OCI-LY1 (cell line): ENCODE results near the gene AP1G1.

ENCODE experiments used
- H2AFZ ChIP-seq: fragments of 200-600 bp; sonication (generic), shearing (Covaris generic); 2 replicates; pipeline ENCODE4 v1.6.0; 2014; ENCODE audit warnings: antibody characterized with exemption, mild to moderate bottlenecking, low read length
- H3F3A ChIP-seq: fragments of 200-600 bp; sonication (generic), shearing (Covaris generic); 2 replicates; pipeline ENCODE4 v1.6.0; 2014; ENCODE audit warnings: mild to moderate bottlenecking, antibody characterized with exemption, low read length, moderate library complexity; ENCODE audit not compliant: insufficient read depth
- H3K27ac ChIP-seq: fragments of 200-600 bp; sonication (generic); 2 replicates; pipeline ENCODE4 v1.5.1; 2014; ENCODE audit warnings: low read length, mixed run types, mild to moderate bottlenecking, low read depth; ENCODE audit not compliant: poor library complexity, severe bottlenecking
- H3K27me3 ChIP-seq: fragments of 200-600 bp; sonication (generic); 2 replicates; pipeline ENCODE4 v1.6.0; 2014; ENCODE audit warnings: antibody characterized with exemption, mild to moderate bottlenecking, low read length, moderate library complexity; ENCODE audit not compliant: insufficient read depth
- H3K36me3 ChIP-seq: fragments of 200-600 bp; sonication (generic); 2 replicates; pipeline ENCODE4 v1.6.1; 2014; ENCODE audit warnings: mild to moderate bottlenecking, antibody characterized with exemption, low read length, moderate library complexity, mixed read lengths; ENCODE audit not compliant: insufficient read depth
- H3K4me1 ChIP-seq: fragments of 200-600 bp; sonication (generic); 2 replicates; pipeline ENCODE4 v1.5.1; 2014; ENCODE audit warnings: mild to moderate bottlenecking, low read length, moderate library complexity; ENCODE audit not compliant: insufficient read depth, severe bottlenecking
- H3K4me2 ChIP-seq: fragments of 200-600 bp; sonication (generic), shearing (Covaris generic); 2 replicates; pipeline ENCODE4 v1.6.1; 2014; ENCODE audit warnings: low read length
- H3K4me3 ChIP-seq: fragments of 200-600 bp; sonication (generic); 2 replicates; pipeline ENCODE4 v1.5.1; 2014; ENCODE audit warnings: low read length, low read depth, mild to moderate bottlenecking, mixed read lengths; ENCODE audit not compliant: poor library complexity, severe bottlenecking
- H3K79me2 ChIP-seq: fragments of 200-600 bp; shearing (Covaris generic); 2 replicates; pipeline ENCODE4 v1.6.1; 2016; ENCODE audit warnings: mixed run types, low read length, mixed read lengths; ENCODE audit not compliant: insufficient read depth
- H3K9ac ChIP-seq: fragments of 200-600 bp; sonication (generic), shearing (Covaris generic); 2 replicates; pipeline ENCODE4 v1.6.1; 2014; ENCODE audit warnings: mild to moderate bottlenecking, low read length, mixed read lengths
- H3K9me2 ChIP-seq: fragments of 200-600 bp; sonication (generic), shearing (Covaris generic); 2 replicates; pipeline ENCODE4 v1.6.1; 2014; ENCODE audit warnings: low read depth, mild to moderate bottlenecking, low read length, mixed read lengths
- H3K9me3 ChIP-seq: fragments of 200-600 bp; shearing (Covaris generic); 2 replicates; pipeline ENCODE4 v1.6.1; 2014; ENCODE audit warnings: low read length, mixed read lengths
- H4K20me1 ChIP-seq: fragments of 200-600 bp; sonication (generic), shearing (Covaris generic); 2 replicates; pipeline ENCODE4 v1.6.0; 2016; ENCODE audit warnings: mild to moderate bottlenecking, low read length; ENCODE audit not compliant: insufficient read depth
- CTCF ChIP-seq: fragments of 200-600 bp; sonication (generic), shearing (Covaris generic); IDR thresholded peaks from 2 replicates; pipeline ENCODE4 v1.5.1; 2017; ENCODE audit warnings: mild to moderate bottlenecking, antibody characterized with exemption, low read length, moderate library complexity, mixed read lengths
- EZH2 ChIP-seq: fragments of 200-600 bp; sonication (generic), shearing (Covaris generic); IDR thresholded peaks from 2 replicates; pipeline ENCODE4 v1.8.0; 2017; ENCODE audit warnings: borderline replicate concordance, mixed run types, mild to moderate bottlenecking, antibody characterized with exemption, low read length, moderate library complexity, mixed read lengths

AP1G1 gene

GRCh38 chr16:71808593-71809459 is at the start of gene AP1G1:
AP1G1 (minus strand) TSS chr16:71808834; CDS start chr16:71789479, 19,355 bp downstream.
- Histone ChIP-seq H3K4me3 (peak within 1 kb of the TSS; percentile 77), H3K4me2 (peak within 1 kb of the TSS; percentile 96), H4K20me1 (no peaks in the 10 kb centered on the region), H3K9me2 (no peaks in the 10 kb centered on the region), H3K36me3 (peaks cover 5% of the 10 kb centered on the region; the same call in 1 of the 2 replicates), H3K4me1 (peaks cover 28% of the 10 kb centered on the region), H3K27ac (peak within 1 kb of the TSS; percentile 86), H3F3A (no peaks in the 10 kb centered on the region), H3K9ac (peak within 1 kb of the TSS; percentile 89), H2AFZ (peak within 1 kb of the TSS; percentile 72), H3K9me3 (no peaks in the 10 kb centered on the region), H3K79me2 (peaks cover 34% of the 10 kb centered on the region), H3K27me3 (no peaks in the 10 kb centered on the region)
- no peak for TF ChIP-seq CTCF
- TF ChIP-seq EZH2: no peak

DNA sequence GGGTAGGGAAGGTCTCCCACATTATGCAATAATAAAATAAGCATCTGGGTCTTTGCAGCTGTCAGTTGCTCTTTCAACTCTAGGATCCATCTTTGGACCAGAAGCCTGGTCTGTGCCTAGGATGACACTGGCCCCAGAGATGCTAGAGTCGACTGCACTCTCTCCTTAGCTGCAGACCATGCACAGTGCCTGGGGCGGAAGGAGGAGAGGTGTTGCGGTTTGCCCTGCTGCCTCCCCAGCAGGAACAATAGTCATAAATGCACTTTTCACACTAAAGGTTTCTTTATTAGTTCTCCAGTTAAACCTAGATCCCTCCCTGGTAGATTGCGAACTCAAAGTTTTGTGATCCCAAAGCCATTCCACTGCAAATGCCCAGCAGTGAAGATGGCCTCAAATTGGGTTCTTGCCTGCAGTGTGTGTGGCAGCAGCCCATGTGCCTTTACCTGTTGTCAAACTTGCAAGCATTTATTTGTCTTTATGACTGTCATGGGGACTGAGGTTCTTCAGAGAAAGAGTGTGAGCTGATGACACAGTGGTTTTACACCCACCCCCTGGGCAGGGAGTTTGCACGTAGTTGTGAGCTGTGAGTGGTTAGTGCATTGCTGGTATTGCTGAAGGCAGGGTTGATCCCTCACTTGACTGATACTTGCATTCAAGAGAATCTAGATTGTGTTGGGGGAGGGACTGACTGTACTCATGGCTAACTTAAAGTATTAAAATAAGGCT is 47.5 kb upstream of the AP1G1 start:
- no peaks in the 10 kb centered on the region for H3K79me2 ChIP-seq
- no peaks in the 10 kb centered on the region for H3K9me3 ChIP-seq
- H3K36me3 ChIP-seq: peaks cover 48% of the 10 kb centered on the region
- no peaks in the 10 kb centered on the region for H3F3A ChIP-seq
- H3K27ac ChIP-seq: no peak overlapping the region
- H2AFZ ChIP-seq: no peak overlapping the region
- H4K20me1 ChIP-seq: no peaks in the 10 kb centered on the region
- no peak overlapping the region for H3K9ac ChIP-seq
- H3K4me1 ChIP-seq: peaks cover 17% of the 10 kb centered on the region
- no peak overlapping the region for H3K4me3 ChIP-seq
- TF ChIP-seq CTCF (no peak), EZH2 (no peak)
- H3K27me3 ChIP-seq: no peaks in the 10 kb centered on the region
- H3K4me2 ChIP-seq: no peak overlapping the region
- H3K9me2 ChIP-seq: no peaks in the 10 kb centered on the region

DNA sequence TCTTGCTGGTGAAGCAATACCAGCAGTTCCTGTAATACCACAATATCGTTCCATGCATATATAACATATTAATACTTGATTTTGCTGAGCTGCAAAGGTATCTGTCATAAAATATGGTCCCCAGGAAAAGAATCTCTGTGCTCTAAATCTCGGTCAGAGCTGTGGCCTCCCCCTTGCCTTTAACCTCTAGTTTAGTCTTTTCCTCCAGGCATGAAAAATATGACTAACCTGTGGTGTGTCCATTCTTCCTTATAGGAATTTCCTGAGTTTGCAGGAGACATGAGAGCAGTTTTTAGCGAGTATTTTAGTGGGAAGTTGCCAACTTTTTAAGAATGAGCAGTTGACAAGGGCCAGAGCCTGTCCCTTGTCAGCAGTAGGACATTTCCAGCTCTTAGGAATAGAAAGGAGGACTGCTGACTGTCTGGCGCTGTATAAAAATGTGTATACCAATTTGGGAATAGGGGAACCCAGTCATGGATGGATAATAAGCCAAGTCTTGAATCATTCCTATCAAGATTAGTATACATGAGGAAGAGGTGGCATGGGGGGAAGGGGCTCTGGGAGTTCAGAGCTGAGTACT is 45.8 kb upstream of the AP1G1 start:
- H4K20me1 ChIP-seq: no peaks in the 10 kb centered on the region
- H3K27ac ChIP-seq: no peak overlapping the region
- H3K79me2 ChIP-seq: no peaks in the 10 kb centered on the region
- no peak overlapping the region for H2AFZ ChIP-seq
- H3K4me2 ChIP-seq: no peak overlapping the region
- no peak for TF ChIP-seq EZH2
- TF ChIP-seq CTCF: no peak
- H3K36me3 ChIP-seq: peaks cover 57% of the 10 kb centered on the region
- no peak overlapping the region for H3K9ac ChIP-seq
- H3K9me3 ChIP-seq: no peaks in the 10 kb centered on the region
- H3F3A ChIP-seq: no peaks in the 10 kb centered on the region
- H3K4me3 ChIP-seq: no peak overlapping the region
- no peaks in the 10 kb centered on the region for H3K9me2 ChIP-seq
- no peaks in the 10 kb centered on the region for H3K27me3 ChIP-seq
- peaks cover 17% of the 10 kb centered on the region for H3K4me1 ChIP-seq
